NCI-H2227 treated with DMSO at 0.1 percent for 48 hours (cell line): Measurements from ENCODE around the gene OR4B1.
"Not testable (repeated sequence)": the region's sequence is repeated elsewhere in the genome, so short reads cannot be mapped to it uniquely, and the experiment has no call there.

Source experiments
- DNase-seq: peaks from one replicate; lab custom pipeline; 2025; lab: John Stamatoyannopoulos, UW

Gene OR4B1

DNA sequence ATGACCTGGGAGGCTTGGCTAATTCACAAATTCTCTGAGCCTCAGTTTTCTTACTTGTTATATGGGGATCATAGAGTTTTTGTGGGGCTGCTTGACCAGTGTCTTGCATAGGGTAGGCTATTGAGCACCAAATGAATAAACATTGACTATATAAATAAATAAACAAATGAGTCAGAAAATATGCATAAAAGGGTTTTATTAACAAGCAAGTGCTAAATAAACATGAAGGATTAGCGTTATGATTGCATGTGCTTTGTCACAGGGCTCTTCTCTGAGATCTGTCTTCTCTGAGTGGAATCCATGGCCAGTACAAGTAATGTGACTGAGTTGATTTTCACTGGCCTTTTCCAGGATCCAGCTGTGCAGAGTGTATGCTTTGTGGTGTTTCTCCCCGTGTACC, at the start of gene OR4B1:
Gene OR4B1 (plus strand): TSS at position 301 of the 400 bp plus-strand sequence. CDS start 0 bp downstream, at position 301.
- no peak for DNase-seq

GRCh38 chr11:48167380-48167779, 49.2 kb upstream of the OR4B1 start:
- no peak for DNase-seq

- no peak for DNase-seq
Observed at GRCh38 chr11:48168815-48169214, 47.8 kb upstream of the OR4B1 start.

- no peak for DNase-seq
Observed at GRCh38 chr11:48169259-48169658, 47.4 kb upstream of the OR4B1 start.

DNA sequence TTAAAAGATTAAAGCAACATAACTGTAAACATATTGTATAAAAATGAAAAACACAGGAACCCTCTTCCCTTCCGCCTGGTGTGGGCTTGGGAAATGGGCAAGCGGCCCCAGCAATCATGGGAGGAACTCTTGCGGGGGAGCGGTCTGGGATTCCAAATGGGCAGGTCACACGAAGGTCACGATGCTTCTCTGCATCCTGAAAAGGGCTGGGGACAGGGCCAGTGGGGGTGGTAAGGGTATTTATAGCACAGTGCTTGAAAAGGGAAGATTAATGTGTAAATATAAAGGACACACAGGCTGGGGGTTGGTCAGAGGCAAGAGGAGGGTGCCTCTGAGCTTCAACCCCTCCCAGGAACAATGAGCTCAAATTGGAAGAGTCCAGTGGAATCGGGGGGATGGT, 46.9 kb upstream of the OR4B1 start:
- DNase-seq: no peak

DNA sequence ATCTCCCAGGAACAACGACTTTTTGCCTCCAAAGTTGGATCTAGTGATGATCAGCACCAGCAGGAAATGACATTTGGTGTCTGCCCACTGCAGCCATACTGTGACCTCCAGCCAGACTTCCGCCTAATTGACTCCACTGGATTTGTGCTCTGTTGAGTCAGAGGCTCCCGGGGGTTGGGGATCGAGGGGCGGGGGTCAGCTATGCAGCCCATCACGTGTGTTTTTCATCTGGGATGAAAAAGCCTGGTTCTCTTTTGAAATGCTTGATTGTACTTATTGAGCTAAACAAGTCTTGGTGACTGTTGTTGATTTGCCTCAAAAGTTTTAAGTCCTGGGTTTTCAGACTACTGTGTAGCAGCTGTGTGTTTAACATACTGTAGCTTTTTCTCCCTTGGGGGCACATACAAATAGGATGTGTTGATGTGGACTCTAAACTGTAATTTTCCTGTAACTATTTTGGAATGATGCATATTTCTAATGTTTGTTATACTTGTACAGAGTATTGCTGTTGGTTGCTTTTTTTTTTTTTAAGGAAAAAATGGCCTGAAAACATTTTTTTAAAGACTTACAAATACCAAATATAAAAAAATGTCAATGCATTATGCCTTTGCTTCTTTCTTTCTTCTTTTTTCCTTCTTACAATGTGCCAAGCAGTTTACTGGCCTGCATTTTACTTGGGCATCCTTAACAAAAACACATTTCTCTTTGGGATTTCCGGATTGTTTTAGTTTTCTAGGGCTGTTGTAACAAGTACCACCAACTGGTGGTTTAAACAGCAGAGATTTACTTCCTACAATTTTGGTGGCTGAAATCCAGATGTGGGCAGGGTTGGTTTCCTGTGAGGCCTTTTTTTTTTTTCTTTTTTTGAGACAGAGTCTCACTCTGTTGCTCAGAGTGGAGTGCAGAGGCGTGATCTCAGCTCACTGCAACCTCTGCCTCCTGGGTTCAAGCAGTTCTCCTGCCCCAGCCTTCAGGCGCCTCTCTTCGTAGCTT, 46.1 kb upstream of the OR4B1 start:
- no peak for DNase-seq

DNA sequence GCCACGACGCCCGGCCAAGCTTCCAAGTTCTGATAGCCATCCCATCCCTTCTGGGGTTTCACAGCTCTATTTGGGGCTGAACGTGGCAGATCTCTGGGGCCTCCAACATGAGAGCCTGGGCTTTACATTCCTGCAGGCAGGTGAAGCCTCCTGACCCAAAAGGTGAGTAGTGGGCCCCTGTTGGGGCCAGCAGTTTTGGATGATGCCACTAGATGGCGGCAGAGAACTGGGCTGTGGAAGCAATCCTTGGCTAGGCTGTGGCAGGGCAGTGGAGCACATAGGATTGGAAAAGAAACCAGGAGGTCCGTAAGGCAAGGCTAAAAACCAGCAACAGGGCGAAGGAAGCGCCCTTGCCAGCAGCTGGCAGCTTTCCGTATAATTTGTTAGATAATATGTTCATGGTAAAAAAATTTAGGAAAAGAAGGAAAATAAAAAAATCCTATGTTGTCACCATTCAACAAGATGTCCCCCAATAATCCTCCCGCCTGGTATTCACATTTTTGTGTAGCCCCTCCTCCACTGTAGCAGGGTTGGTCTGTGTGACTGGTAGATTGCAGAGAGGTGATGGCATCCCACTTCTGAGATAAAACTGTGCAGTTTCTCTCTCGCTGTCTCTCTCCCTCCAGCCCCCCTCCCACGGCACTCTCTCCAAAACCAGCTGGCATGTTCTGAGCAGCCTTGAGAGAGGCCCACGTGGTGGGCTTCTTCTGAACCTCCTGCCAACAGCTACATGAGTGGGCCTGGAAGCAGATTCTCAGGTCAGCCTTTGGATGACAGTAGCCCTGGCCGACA, 43.6 kb upstream of the OR4B1 start:
- DNase-seq: peak; percentile 84

DNA sequence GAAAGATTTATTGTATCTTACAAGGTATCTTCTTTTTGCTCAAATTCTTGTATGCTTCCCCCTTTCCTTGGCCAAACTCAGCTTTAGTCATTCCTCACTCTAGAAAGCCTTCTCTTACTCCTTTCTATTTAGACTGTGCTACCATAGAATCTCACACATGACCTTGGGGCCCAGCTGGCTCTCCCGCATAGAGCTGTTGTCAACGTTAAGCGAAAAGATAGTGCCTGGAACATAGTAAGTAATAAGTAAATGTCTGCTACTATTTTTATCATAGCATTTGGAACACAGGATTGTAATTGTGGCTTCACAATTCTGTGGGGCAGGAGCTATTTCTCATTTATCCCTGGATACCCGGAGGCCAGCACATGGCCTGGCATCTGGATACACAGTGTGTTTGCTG, 38.9 kb upstream of the OR4B1 start:
- DNase-seq: no peak

GRCh38 chr11:48180627-48181026, 36.0 kb upstream of the OR4B1 start:
- no peak for DNase-seq

DNA sequence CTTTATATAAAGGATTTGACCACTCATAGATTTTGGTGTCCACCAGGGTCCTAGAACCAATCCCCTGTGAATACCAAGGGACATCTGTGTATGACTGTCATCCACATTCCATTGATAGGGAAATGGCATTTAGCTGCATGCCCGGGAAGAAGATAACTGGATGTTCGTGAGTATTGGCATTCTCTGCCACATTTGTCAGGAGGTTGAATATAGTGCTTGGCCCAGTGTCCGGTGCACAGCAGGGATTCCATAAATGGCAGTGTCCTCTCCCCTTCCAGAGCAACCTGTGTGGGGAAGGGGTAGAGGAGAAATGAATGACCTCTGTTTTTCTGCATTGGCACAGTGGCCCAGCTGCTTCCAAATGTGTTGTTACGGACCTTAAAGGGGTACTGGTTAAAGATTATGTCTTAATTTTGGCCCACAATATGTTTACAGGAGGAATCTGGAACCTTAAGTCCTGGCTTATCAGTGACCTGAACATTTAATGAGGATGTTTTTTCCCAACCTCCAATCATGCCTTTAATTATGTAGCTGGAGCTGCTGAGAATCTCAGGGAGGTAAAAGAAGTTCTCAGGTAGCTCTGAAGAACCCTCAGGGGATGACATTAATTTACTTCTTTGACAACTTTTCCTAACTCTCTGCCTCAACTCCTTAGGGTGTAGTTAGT, 33.6 kb upstream of the OR4B1 start:
- DNase-seq: no peak

- no peak for DNase-seq
Observed at GRCh38 chr11:48184452-48184851, 32.2 kb upstream of the OR4B1 start.

DNA sequence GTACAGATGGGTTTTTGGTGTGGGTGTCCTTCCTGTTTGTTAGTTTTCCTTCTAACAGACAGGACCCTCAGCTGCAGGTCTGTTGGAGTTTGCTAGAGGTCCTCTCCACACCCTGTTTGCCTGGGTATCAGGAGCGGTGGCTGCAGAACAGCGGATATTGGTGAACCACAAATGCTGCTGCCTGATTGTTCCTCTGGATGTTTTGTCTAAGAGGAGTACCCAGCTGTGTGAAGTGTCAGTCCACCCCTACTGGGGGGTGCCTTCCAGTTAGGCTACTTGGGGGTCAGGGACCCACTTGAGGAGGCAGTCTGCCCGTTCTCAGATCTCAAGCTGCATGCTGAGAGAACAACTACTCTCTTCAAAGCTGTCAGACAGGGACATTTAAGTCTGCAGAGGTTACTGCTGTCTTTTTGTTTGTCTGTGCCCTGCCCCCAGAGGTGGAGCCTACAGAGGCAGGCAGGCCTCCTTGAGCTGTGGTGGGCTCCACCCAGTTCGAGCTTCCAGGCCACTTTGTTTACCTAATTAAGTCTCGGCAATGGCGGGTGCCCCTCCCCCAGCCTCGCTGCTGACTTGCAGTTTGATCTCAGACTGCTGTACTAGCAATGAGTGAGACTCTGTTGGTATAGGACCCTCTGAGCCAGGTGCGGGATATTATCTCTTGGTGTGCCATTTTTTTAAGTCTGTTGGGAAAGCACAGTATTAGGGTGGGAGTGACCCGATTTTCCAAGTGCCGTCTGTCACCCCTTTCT, 25.5 kb upstream of the OR4B1 start:
- peak; percentile 13 for DNase-seq

- DNase-seq: no peak
Observed at GRCh38 chr11:48193876-48194275, 22.7 kb upstream of the OR4B1 start.

DNA sequence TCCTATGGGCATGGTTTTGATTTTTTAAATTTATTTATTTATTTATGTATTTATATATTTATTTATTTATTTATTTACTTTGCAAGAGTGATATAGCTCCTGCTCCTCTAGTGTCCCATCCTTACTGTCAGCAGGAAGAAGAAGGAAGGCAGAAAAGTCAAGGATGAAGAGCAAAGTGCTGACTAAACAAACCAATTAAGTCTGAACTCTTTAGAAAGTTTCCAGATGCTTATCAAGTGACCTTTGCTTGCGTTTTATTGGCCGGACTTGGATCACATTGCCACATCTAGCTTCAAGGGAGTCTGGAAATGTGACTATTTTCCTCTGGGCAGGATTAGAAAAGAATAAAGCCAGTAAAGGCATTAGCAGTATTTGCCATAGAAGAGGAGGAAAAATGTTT, 8.7 kb upstream of the OR4B1 start:
- no peak for DNase-seq

GRCh38 chr11:48210052-48210451, 6.6 kb upstream of the OR4B1 start:
- DNase-seq: no peak

DNA sequence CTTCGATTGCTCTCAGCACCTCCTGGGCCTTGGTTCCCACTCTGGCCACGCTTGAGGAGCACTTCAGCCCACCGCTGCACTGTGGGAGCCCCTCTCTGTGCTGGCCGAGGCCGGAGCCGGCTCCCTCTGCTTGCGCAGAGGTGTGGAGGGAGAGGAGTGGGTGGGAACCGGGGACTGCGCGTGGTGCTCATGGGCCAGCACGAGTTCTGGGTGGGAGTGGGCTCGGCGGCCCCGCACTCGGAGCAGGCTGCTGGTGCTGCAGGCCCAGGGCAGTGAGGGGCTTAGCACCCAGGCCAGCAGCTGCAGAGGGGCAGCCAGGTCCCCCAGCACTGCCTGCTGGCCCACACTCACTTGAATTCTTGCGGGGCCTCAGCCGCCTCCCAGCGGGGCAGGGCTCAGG, 12.2 kb downstream of the OR4B1 start:
- no peak for DNase-seq

GRCh38 chr11:48230057-48230456, 13.4 kb downstream of the OR4B1 start:
- DNase-seq: not testable (repeated sequence)

GRCh38 chr11:48237727-48238126, 21.1 kb downstream of the OR4B1 start:
- no peak for DNase-seq

DNA sequence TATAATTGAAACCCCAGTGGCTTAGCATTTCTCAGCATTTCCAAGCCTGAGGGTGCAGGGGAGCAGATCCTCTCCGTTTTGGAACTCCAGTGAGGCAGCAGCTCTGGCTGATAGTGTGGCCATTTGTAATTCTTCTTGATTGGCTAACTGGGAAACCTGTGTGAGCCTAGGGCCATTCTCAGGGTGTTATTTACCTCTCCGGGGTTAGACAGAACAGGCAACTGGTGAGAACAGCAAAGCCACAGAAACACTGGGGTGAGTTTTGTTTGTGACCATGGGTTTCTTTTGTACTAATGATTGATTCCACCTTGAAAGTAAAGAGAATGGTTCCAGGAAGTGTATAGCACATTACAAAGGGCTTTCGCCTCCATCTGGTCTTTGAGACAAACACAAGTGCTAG, 25.9 kb downstream of the OR4B1 start:
- no peak for DNase-seq

DNA sequence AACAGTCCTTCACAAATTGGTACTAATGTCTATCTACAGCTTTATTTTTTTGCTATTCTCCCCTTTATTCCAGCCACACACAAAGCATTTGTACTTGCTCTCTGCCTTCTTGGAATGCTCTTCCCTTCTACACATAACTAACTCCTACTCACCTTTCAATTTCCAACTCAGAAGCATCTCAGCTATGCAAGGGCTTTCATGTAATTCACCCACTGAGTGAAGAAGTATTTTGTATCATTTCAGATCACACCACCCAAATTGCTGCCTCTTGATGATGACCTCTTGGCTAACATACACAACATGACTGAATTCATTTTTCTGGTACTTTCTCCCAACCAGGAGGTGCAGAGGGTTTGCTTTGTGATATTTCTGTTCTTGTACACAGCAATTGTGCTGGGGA, 28.2 kb downstream of the OR4B1 start, which contains the start of gene OR4X2:
Gene OR4X2 (plus strand): TSS at position 301 of the 400 bp plus-strand sequence. CDS start 0 bp downstream, at position 301.
- DNase-seq: no peak

DNA sequence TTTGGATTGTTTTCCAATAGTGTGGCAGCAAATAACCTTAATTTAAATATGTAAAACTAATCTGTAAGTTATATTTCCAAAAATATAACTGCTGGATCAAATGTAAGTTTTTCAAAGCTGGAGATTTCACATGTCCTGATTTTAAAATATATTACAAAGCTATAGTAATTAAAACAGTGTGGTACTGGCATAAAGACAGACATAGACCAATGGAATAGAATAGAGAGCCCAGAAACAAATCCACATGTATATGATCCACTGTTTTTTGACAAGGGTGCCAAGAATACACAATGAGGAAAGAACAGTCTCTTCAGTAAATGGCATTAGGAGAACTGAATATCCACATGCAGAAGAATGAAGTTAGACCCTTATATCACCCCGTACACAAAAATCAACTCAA, 32.3 kb downstream of the OR4B1 start:
- no peak for DNase-seq

DNA sequence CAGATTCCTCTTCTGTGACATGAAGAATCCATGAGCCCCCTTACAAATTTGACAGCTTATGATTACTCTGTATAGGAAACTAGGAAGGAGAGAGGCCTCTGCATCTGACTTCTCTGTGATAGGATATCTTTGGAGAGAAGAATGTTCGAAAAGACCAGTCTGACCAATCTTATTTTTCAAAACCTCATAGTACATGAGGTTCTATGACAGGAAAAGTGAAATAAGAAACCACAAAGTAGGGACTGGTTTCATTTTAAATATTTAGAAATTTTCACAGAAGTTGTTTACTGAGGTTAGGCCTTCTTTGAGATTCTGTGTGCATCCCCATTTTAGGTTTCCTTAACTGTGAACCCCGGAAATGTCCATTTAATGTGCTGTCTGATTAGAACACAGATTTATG, 45.0 kb downstream of the OR4B1 start:
- no peak for DNase-seq
